GM19438 (cell line): ENCODE data around the gene FOXL1.

Source experiments
- ATAC-seq: cut with Tn5 transposase; IDR thresholded peaks from one replicate; pipeline ENCODE4 v1.9.1; 2021; ENCODE audit warnings: low read depth; ENCODE audit not compliant: unreplicated experiment

The FOXL1 gene

DNA sequence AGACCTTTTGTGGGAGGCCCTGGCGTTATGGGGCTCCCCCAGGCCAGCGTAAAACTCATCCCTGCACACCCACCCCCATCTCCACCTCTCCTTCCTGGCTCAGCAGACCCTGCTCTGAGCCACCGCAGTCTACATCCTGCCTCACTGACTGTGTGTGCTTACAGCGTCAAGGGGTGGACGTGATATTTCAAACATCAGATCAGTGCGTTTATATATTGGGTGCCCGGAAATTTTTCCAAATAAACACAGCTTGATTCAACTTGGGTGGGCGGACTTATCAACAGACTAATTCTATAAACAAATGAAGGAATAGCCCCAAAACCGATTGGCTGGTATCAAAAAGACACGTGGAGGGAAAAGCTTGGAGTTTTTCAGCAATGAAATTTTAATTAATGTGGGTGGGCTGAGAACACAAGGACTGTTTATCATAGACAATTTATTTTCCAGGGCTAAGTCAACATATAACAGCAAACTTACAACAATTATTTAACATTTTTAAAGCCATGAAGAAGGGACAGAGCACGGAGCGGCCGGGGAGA, at the start of gene FOXL1:
Gene FOXL1, plus strand, starts transcription at position 489 of the 539 bp plus-strand sequence. CDS start 175 bp downstream, outside the sequence.
- no peak for ATAC-seq

- ATAC-seq = no peak
Measured at GRCh38 chr16:86529160-86529559, 49.2 kb upstream of the FOXL1 start.

DNA sequence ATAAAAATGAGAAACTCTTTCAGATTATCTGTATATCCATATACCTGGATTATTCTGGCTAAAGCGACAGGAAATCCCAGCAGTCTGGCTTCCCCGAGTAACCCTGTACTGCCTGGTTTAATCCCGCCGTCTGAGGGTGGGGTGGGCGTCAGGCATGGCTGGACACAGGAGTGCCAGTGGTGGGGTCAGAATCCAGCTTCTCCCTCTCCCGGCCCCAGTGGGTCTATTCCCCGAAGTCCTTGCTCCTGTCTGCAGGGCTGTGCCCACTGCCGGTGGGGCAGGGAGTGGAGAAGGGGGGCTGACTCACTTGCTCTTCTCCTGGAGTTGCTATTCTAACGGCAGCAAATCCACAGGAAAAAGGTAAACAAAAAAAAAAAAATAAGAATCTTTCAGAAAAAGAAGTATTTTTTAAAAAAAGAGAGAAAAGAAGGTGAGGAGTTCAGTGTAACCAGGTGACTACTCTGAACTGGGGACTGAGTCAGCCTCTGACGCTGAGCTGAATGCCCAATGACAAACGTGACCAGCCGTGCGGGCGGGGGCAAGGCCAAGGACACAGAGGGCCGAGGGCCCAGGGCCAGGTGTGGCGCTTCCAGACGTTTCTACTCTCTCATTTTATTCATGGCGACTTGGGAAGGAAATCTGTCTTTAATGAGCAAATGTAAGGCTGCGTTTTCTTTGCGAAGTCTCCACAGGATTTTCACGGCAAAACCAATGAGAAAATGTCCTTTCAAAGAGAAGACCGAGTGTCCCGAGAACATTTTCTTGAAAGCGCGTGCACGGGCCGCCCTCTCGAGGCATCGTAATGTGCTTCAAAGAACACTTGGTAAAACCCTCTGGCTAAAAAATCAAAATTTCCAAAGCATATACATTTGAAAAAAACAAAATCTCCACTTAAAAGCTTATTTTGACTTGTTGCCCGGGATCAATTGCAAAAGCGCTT, 47.8 kb upstream of the FOXL1 start:
- ATAC-seq = no peak

DNA sequence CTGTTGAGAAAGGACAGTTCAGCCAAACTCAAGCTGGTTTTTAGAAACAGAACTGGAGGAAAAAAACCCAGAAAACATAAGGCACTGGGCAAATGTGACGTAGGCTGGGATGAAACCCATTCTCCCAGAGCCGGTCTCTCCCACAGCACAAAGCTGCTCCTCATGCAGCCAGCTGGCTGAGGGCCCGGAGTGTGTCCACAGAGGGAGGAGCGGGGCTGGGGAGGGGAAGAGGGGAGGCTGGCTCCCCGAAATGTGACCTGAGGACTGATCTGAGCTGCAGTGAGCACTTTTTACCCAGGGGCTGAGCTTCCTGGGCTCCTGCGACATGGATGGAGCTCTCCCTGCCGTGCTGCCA, 47.2 kb upstream of the FOXL1 start:
- no peak for ATAC-seq

DNA sequence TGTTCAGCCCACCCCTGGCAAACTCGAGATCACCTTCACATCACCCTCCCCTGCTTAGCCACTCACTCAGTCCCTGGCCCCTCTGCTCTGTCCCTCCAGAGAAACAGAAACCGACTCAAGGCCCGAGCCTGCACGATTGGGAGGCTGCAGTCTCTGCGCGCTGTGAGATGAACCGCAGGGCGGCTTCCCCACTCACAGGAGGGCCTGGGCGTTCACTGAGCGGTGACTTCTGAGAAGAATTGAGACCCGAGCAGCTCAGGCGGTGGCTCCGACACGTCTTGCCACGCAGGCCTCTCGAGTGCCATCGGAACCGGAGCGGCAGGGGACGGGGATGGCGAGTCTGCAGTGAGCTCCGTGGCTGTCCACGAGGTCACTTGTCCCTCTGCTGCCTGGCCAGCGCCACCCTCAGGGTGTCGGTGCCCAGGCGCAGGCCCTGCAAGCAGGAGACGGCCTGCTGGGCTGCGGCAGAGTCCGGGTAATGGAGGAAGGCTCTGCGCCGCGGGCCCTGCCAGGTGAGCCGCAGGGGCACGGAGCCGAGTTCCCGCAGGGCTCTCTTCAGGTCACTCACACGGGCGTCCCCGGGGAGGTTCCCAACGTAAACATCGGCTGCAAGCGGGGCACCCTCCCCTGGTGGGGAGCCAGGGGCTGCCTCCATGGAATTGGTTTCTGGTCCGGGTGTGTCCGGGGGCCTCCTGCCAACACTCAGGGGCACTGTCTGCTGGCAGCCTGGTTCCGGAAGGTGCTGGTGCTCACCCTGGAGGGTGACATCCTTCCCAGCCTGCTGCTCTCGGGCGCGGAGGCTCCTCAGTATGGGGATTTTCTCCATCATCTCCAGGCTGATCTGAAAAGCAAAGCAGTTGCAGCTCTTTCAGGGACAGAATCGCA, 46.5 kb upstream of the FOXL1 start:
- ATAC-seq = no peak

DNA sequence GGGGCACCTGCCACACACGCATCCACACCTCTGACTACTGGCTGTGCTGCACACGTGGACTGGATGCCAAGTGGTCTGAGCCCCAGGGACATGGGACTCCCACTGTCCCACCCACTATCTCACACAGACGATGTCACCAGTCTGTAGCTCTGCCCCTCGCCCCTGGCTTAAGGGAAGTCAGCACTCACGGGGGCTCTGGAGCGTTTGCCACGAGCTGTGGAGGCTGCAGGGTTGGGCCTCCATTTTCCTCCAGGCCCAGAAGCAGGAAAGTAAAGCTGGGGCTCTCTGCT, 45.9 kb upstream of the FOXL1 start:
- ATAC-seq = no peak

GRCh38 chr16:86533076-86533475, 45.3 kb upstream of the FOXL1 start:
- no peak for ATAC-seq

GRCh38 chr16:86533767-86534351, 44.5 kb upstream of the FOXL1 start:
- no peak for ATAC-seq

GRCh38 chr16:86534779-86535615, 43.4 kb upstream of the FOXL1 start:
- no peak for ATAC-seq

GRCh38 chr16:86536621-86537020, 41.7 kb upstream of the FOXL1 start:
- no peak for ATAC-seq

- ATAC-seq = no peak
Measured at GRCh38 chr16:86537486-86537885, 40.9 kb upstream of the FOXL1 start.

- ATAC-seq = no peak
Measured at GRCh38 chr16:86538196-86538780, 40.1 kb upstream of the FOXL1 start.

DNA sequence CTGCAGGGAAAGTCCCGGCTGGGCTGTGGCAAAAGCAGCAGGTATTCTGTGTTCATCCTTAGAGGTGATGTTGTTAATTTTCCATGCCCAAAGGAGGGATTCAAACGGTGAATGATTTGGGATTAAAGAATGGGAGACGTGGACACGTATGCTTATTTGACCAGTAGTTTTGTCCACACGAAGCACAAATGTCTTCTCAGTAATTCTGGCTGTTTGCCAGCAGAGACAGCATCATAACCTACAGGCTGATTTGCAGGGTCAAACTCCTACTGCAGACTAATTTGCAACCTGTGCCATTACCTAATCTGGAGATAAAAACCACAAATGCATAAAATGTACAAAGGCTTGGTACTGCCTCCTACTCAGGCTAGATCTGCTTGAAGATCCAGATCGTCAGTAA, 37.5 kb upstream of the FOXL1 start:
- no peak for ATAC-seq

DNA sequence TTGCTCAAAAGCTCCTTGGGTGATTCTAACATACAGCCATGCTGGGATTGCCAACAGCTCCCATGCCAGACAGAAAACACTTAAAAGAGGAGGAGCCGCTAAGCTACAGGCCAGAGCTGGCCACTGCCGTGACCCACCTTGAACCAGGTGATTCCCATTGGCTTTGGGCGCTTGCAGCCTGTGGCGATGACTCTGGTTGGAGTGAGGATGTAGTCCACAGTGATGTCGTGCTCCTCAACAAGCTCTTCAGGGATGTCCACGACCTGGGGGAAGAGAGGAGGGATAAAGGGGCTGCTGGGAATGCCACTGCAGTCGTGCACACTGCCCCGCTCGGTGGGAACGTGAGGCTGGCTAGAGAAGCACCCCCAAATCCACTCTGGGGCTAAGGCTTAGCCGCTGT, 36.8 kb upstream of the FOXL1 start:
- ATAC-seq = no peak

- no peak for ATAC-seq
Measured at GRCh38 chr16:86542756-86543750, 35.3 kb upstream of the FOXL1 start.

- no peak for ATAC-seq
Measured at GRCh38 chr16:86545481-86545880, 32.9 kb upstream of the FOXL1 start.

- no peak for ATAC-seq
Measured at GRCh38 chr16:86545954-86546637, 32.3 kb upstream of the FOXL1 start.

- ATAC-seq = no peak
Measured at GRCh38 chr16:86546638-86547013, 31.7 kb upstream of the FOXL1 start.
